Measurements from ENCODE around the gene SCYGR5.
"Not testable (repeated sequence)": the region's sequence is repeated elsewhere in the genome, so short reads cannot be mapped to it uniquely, and the experiment has no call there.

SCYGR5 gene

GRCh38 chr2:227673620-227674019 is 7.0 kb downstream of the SCYGR5 start:
- DNase-seq (ENCODE audit: low spot score) = not testable (repeated sequence)

GRCh38 chr2:227674485-227674884 is 7.9 kb downstream of the SCYGR5 start:
- no peak for DNase-seq (ENCODE audit: low spot score)

GRCh38 chr2:227677928-227678327 is 11.3 kb downstream of the SCYGR5 start:
- no peak for DNase-seq (ENCODE audit: low spot score)

- no peak for DNase-seq (ENCODE audit: low spot score)
These were observed 17.7 kb downstream of the SCYGR5 start for GRCh38 chr2:227684258-227684657.

GRCh38 chr2:227687189-227687588 is 20.6 kb downstream of the SCYGR5 start:
- DNase-seq (ENCODE audit: low spot score) = no peak

- no peak for DNase-seq (ENCODE audit: low spot score)
These were observed 30.5 kb downstream of the SCYGR5 start for GRCh38 chr2:227696990-227697679.

GRCh38 chr2:227701556-227701955 is 35.0 kb downstream of the SCYGR5 start:
- DNase-seq (ENCODE audit: low spot score) = no peak

- DNase-seq (ENCODE audit: low spot score) = no peak
These were observed 36.7 kb downstream of the SCYGR5 start for GRCh38 chr2:227703280-227703732.

- DNase-seq (ENCODE audit: low spot score) = no peak
These were observed 37.4 kb downstream of the SCYGR5 start for GRCh38 chr2:227703961-227704360.

- no peak for DNase-seq (ENCODE audit: low spot score)
These were observed 40.3 kb downstream of the SCYGR5 start for GRCh38 chr2:227706859-227707258.

GRCh38 chr2:227707390-227707789 is 40.8 kb downstream of the SCYGR5 start:
- no peak for DNase-seq (ENCODE audit: low spot score)

GRCh38 chr2:227710986-227711385 is 44.4 kb downstream of the SCYGR5 start:
- no peak for DNase-seq (ENCODE audit: low spot score)

- no peak for DNase-seq (ENCODE audit: low spot score)
These were observed 46.7 kb downstream of the SCYGR5 start for GRCh38 chr2:227713291-227713690.

- DNase-seq (ENCODE audit: low spot score) = no peak
These were observed 49.9 kb downstream of the SCYGR5 start for GRCh38 chr2:227716501-227716900.
